Measurements from ENCODE around the gene MRO. TPM values are rescaled to one million over a fixed set of nuclear protein-coding genes. Genes with fewer than 3 reads are reported as not detected.

MRO gene
- total and polyA plus RNA-seq, 2 of the 8 experiments (the other 6 are each of a cell fraction or from before 2014, with no cell fraction given): 0.65 to 1.0 TPM

DNA sequence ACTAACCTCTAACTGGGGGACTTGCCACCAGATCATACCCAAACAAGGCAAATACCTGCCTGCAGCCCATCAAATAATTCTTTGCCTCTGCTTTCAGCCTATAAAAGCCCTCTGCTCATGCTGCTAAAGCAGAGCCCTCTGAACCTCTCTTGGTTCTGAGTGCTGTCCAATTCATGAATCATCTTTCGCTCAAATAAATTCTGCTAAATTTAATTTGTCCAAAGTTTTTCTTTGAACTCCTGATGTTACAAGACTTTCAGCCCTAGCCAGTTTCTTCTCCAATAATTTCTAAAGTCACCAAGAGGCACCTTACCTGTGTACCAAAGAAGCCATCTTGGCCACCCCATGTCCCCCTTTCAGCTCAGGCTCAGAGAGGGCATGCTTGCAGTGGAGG lies 72.0 kb downstream of the MRO start (continued):
- TF ChIP-seq, protein P1, sequence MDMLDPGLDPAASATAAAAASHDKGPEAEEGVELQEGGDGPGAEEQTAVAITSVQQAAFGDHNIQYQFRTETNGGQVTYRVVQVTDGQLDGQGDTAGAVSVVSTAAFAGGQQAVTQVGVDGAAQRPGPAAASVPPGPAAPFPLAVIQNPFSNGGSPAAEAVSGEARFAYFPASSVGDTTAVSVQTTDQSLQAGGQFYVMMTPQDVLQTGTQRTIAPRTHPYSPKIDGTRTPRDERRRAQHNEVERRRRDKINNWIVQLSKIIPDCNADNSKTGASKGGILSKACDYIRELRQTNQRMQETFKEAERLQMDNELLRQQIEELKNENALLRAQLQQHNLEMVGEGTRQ (IDR thresholded peaks at IDR 0.05; ENCODE audit: low read length): no peak
- TF ChIP-seq TAF7 (optimal IDR thresholded peaks at IDR 0.05; ENCODE audit: borderline replicate concordance, low read depth, low read length): no peak
- TF ChIP-seq FOSL1 (IDR thresholded peaks at IDR 0.05; ENCODE audit: insufficient read depth, low read depth, low read length): no peak
- TF ChIP-seq SIRT6 (IDR thresholded peaks at IDR 0.05; ENCODE audit: low read length): no peak
